Breast epithelium (tissue), 3 donors: ENCODE results near the gene RMND5A.

Experiments
- CTCF ChIP-seq, 3 donors: fragments of 450-650 bp; IDR thresholded peaks; one replicate each; pipeline ENCODE4 v1.5.1; 2016 to 2017; ENCODE audit warnings: antibody characterized with exemption in 3 of 3, mild to moderate bottlenecking in 3 of 3, moderate library complexity in 3 of 3
- POLR2AphosphoS5 ChIP-seq, 3 donors: sonication (generic); formaldehyde crosslinking; IDR thresholded peaks; one replicate each; pipeline ENCODE4 v1.6.1; 2017; ENCODE audit warnings: antibody characterized with exemption in 3 of 3

GRCh38 chr2:86772611-86773010, 52.5 kb downstream of the RMND5A start:
- no peak for TF ChIP-seq CTCF (IDR thresholded peaks at IDR 0.05)
- no peak for TF ChIP-seq POLR2AphosphoS5 (IDR thresholded peaks at IDR 0.05)
